Endothelial cell of umbilical vein (primary cell): ENCODE measurements around the gene FOXF1. TPM values are rescaled to one million over a fixed set of nuclear protein-coding genes. Genes with fewer than 3 reads are reported as not detected.

ENCODE experiments used
- BruUV-seq: library from RNA; stranded (reverse); fragments of 400-500 nt; replicated peaks from 2 replicates; lab custom pipeline; 2021; lab: Mats Ljungman, UMichigan
- CTCF ChIA-PET: fragments of 300-600, 350-600 bp; sonication (Branson Sonifier 250); formaldehyde crosslinking; loops from one replicate; lab custom pipeline; 2021; ENCODE audit warnings: antibody characterized with exemption, inconsistent platforms; lab: Charles Lee
- POLR2A ChIA-PET: fragments of 300-600, 350-600 bp; sonication (Branson Sonifier 250); formaldehyde crosslinking; loops from one replicate; lab custom pipeline; 2021; ENCODE audit warnings: antibody characterized with exemption, inconsistent platforms; lab: Charles Lee
- DNase-seq: peaks from one replicate; pipeline ENCODE4 v3.0.0-alpha.2; 2011; ENCODE audit warnings: low read depth, low spot score
- FAIRE-seq: peaks from 2 replicates; lab custom pipeline; 2011; peaks lifted over from hg19 to GRCh38; lab: Jason Lieb, UNC
- H2AFZ ChIP-seq: 2 replicates; pipeline ENCODE4 v1.6.0; 2012; ENCODE audit warnings: low read depth, low read length, control low read depth, inconsistent platforms
- H3K27ac ChIP-seq: 2 replicates; pipeline ENCODE4 v1.5.1; 2011; ENCODE audit warnings: low read depth, mild to moderate bottlenecking, control low read depth, low read length, moderate library complexity; ENCODE audit not compliant: insufficient read depth
- H3K27me3 ChIP-seq, 2 experiments: 2 replicates each; pipeline versions ENCODE4 v1.6.0 to v1.6.1; 2011; ENCODE audit warnings: low read length in 2 of 2, mixed read lengths in 1 of 2; ENCODE audit not compliant: control insufficient read depth in 2 of 2, insufficient read depth in 2 of 2
- H3K36me3 ChIP-seq, 2 experiments: 2 replicates in 1 of 2; 3 replicates in 1 of 2; pipeline ENCODE4 v1.5.1; 2011; ENCODE audit warnings: low read length in 2 of 2, mild to moderate bottlenecking in 1 of 2, moderate library complexity in 1 of 2; ENCODE audit not compliant: control insufficient read depth in 2 of 2, insufficient read depth in 2 of 2; ENCODE audit errors: extremely low read depth in 1 of 2
- H3K4me1 ChIP-seq: 3 replicates; pipeline ENCODE4 v1.5.1; 2011; ENCODE audit warnings: mild to moderate bottlenecking, low read length; ENCODE audit not compliant: control insufficient read depth, insufficient read depth; ENCODE audit errors: extremely low read depth
- H3K4me2 ChIP-seq: 2 replicates; pipeline ENCODE4 v1.6.1; 2011; ENCODE audit warnings: low read length, control low read depth, mixed read lengths; ENCODE audit not compliant: insufficient read depth
- H3K4me3 ChIP-seq, 3 experiments: fragments of 200-600 bp in 1 of 3; sonication (generic), shearing (Covaris generic) in 1 of 3; replicated peaks in 1 of 3; 2 replicates each; pipeline ENCODE4 v1.5.1; 2011 to 2016; ENCODE audit warnings: control low read depth in 3 of 3, low read length in 3 of 3, mild to moderate bottlenecking in 2 of 3, inconsistent platforms in 1 of 3, low read depth in 1 of 3, moderate library complexity in 1 of 3; ENCODE audit not compliant: insufficient read depth in 1 of 3
- H3K79me2 ChIP-seq: 2 replicates; pipeline ENCODE4 v1.6.0; 2012; ENCODE audit warnings: low read length, inconsistent platforms; ENCODE audit not compliant: control insufficient read depth, insufficient read depth
- H3K9ac ChIP-seq: replicated peaks from 2 replicates; pipeline ENCODE3; 2011; ENCODE audit warnings: low read length, control low read depth; ENCODE audit not compliant: insufficient read depth; ENCODE audit errors: extremely low read depth
- H3K9me1 ChIP-seq: replicated peaks from 3 replicates; pipeline ENCODE4 v1.6.0; 2011; ENCODE audit warnings: mild to moderate bottlenecking, low read length; ENCODE audit not compliant: control insufficient read depth, insufficient read depth; ENCODE audit errors: extremely low read depth
- H3K9me3 ChIP-seq: replicated peaks from 2 replicates; pipeline ENCODE4 v1.5.1; 2012; ENCODE audit warnings: low read length, inconsistent platforms; ENCODE audit not compliant: control insufficient read depth, insufficient read depth
- H4K20me1 ChIP-seq: replicated peaks from 2 replicates; pipeline ENCODE3; 2011; ENCODE audit warnings: mild to moderate bottlenecking, low read length; ENCODE audit not compliant: control insufficient read depth, insufficient read depth; ENCODE audit errors: extremely low read depth
- EZH2 ChIP-seq: IDR thresholded peaks from 2 replicates; pipeline ENCODE4 v1.6.1; 2012; ENCODE audit warnings: borderline replicate concordance, low read depth, mild to moderate bottlenecking, moderate library complexity, low read length, inconsistent platforms; ENCODE audit not compliant: severe bottlenecking
- FOS ChIP-seq: IDR thresholded peaks from 2 replicates; pipeline ENCODE4 v1.6.1; 2011; ENCODE audit warnings: mild to moderate bottlenecking, low read length, moderate library complexity, borderline replicate concordance; ENCODE audit not compliant: insufficient read depth
- GATA2 ChIP-seq: IDR thresholded peaks from 2 replicates; pipeline ENCODE4 v1.7.0; 2011; ENCODE audit warnings: low read depth, mild to moderate bottlenecking, moderate library complexity, mixed read lengths, low read length; ENCODE audit not compliant: insufficient read length, insufficient read depth
- JUN ChIP-seq: IDR thresholded peaks from 2 replicates; pipeline ENCODE4 v1.6.1; 2011; ENCODE audit warnings: borderline replicate concordance, low read depth; ENCODE audit not compliant: insufficient read length, insufficient read depth
- MYC ChIP-seq: IDR thresholded peaks from one replicate; pipeline ENCODE4 v1.6.1; 2011; ENCODE audit warnings: mild to moderate bottlenecking, low read depth, low read length
- POLR2A ChIP-seq: IDR thresholded peaks from 2 replicates; pipeline ENCODE4 v1.6.1; 2012; ENCODE audit warnings: low read depth, mild to moderate bottlenecking, control low read depth, low read length
- POLR2AphosphoS5 ChIP-seq: IDR thresholded peaks from 2 replicates; pipeline ENCODE4 v1.6.1; 2012; ENCODE audit warnings: low read depth, mild to moderate bottlenecking, control low read depth, low read length, moderate library complexity; ENCODE audit not compliant: insufficient read depth
- dilution Hi-C: fragments of 300-500 bp; cut with MboI; formaldehyde crosslinking; loops from one replicate; pipeline ENCODE4 v1.15.0; 2019; ENCODE audit warnings: low sequenced_read_pairs; ENCODE audit not compliant: extremely low pct_ligation_motif_present
- intact Hi-C: fragments of 100-400 bp; cut with micrococcal nuclease; formaldehyde crosslinking; loops from one replicate; pipeline ENCODE4 v1.10.0; 2022
- polyA plus RNA-seq, 4 experiments: library from polyadenylated mRNA; depleted of rRNA in 3 of 4; stranded (reverse) in 3 of 4; unstranded in 1 of 4; fragments of >200 nt; gene quantifications; 2 replicates each; pipeline versions ENCODE4 v1.2.1 to v1.2.3, GENCODE V29; 2011 to 2012; ENCODE audit warnings: missing spikeins in 1 of 4
- total RNA-seq: library from RNA; stranded (reverse); gene quantifications from 2 replicates; pipeline ENCODE4 v1.2.3, GENCODE V29; 2021
- TF ChIP-seq, protein P1 (sequence below), 2 donors: IDR thresholded peaks; 1 replicate in 1 of 2; 2 replicates in 1 of 2; pipeline ENCODE4 v1.5.1; 2011; ENCODE audit warnings: low read length in 2 of 2, mild to moderate bottlenecking in 2 of 2, moderate library complexity in 2 of 2, control low read depth in 1 of 2, inconsistent platforms in 1 of 2, low read depth in 1 of 2; ENCODE audit not compliant: insufficient read depth in 1 of 2; ENCODE audit errors: extremely low read depth in 1 of 2
- TF ChIP-seq, protein P2 (sequence below): IDR thresholded peaks from 2 replicates; pipeline ENCODE4 v1.6.1; 2011; ENCODE audit not compliant: insufficient read depth, insufficient read length

The FOXF1 gene
- total and polyA plus RNA-seq, 2 donors (not counting 3 experiments of a cell fraction or from before 2014, with no cell fraction given): 1.0 to 1.1 TPM

DNA sequence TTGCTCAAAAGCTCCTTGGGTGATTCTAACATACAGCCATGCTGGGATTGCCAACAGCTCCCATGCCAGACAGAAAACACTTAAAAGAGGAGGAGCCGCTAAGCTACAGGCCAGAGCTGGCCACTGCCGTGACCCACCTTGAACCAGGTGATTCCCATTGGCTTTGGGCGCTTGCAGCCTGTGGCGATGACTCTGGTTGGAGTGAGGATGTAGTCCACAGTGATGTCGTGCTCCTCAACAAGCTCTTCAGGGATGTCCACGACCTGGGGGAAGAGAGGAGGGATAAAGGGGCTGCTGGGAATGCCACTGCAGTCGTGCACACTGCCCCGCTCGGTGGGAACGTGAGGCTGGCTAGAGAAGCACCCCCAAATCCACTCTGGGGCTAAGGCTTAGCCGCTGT, 31.2 kb downstream of the FOXF1 start:
- ChIA-PET POLR2A (no interaction called here), CTCF (no interaction called here)
- intact Hi-C loops: no loop called here
- peaks cover 3 to 42% of the 10 kb centered on the region in 2 experiments for H3K36me3 ChIP-seq
- H3K27me3 ChIP-seq: no peaks in the 10 kb centered on the region
- H3K9ac ChIP-seq: no peak overlapping the region
- H3K4me3 ChIP-seq: no peak overlapping the region
- H2AFZ ChIP-seq: no peak overlapping the region
- DNase-seq (no peak), FAIRE-seq (no peak)
- dilution Hi-C loops: no loop called here
- no peaks in the 10 kb centered on the region for H3K9me3 ChIP-seq
- H3K79me2 ChIP-seq: no peaks in the 10 kb centered on the region
- TF ChIP-seq, protein P1, sequence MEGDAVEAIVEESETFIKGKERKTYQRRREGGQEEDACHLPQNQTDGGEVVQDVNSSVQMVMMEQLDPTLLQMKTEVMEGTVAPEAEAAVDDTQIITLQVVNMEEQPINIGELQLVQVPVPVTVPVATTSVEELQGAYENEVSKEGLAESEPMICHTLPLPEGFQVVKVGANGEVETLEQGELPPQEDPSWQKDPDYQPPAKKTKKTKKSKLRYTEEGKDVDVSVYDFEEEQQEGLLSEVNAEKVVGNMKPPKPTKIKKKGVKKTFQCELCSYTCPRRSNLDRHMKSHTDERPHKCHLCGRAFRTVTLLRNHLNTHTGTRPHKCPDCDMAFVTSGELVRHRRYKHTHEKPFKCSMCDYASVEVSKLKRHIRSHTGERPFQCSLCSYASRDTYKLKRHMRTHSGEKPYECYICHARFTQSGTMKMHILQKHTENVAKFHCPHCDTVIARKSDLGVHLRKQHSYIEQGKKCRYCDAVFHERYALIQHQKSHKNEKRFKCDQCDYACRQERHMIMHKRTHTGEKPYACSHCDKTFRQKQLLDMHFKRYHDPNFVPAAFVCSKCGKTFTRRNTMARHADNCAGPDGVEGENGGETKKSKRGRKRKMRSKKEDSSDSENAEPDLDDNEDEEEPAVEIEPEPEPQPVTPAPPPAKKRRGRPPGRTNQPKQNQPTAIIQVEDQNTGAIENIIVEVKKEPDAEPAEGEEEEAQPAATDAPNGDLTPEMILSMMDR (IDR thresholded peaks at IDR 0.05; ENCODE audit: extremely low read depth in 1 of 2, insufficient read depth in 1 of 2, low read depth in 1 of 2, low read length in 2 of 2): no peak
- TF ChIP-seq MYC (no peak), JUN (no peak), FOS (no peak), POLR2AphosphoS5 (no peak), EZH2 (no peak), POLR2A (no peak), GATA2 (no peak)
- TF ChIP-seq, protein P2, sequence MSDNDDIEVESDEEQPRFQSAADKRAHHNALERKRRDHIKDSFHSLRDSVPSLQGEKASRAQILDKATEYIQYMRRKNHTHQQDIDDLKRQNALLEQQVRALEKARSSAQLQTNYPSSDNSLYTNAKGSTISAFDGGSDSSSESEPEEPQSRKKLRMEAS: no peak
- H3K27ac ChIP-seq: no peak overlapping the region
- no TSS peak for BruUV-seq
- no peaks in the 10 kb centered on the region for H4K20me1 ChIP-seq
- no peak overlapping the region for H3K4me2 ChIP-seq
- H3K4me1 ChIP-seq: no peaks in the 10 kb centered on the region
- no peaks in the 10 kb centered on the region for H3K9me1 ChIP-seq
